ENCODE results near the gene ZNF215.
"Not testable (repeated sequence)": the region's sequence is repeated elsewhere in the genome, so short reads cannot be mapped to it uniquely, and the experiment has no call there.

ZNF215 gene

DNA sequence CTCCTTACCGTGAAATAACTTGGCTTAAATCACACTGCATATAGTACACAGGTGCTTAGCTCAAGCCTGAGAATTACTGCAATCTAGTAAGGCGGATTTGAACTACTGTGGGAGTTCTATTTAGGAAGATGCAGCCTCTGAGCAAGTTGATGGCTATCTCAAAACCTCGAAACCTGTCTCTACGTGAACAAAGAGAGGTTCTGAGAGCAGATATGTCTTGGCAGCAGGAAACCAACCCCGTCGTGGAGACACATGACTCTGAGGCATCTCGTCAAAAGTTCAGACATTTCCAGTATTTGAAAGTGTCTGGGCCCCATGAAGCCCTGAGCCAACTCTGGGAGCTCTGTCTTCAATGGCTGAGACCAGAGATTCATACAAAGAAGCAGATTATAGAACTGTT, 5.9 kb downstream of the ZNF215 start:
- FAIRE-seq (no peak), DNase-seq (ENCODE audit: low spot score) (no peak)

GRCh38 chr11:6941970-6942369, 15.7 kb downstream of the ZNF215 start:
- FAIRE-seq (no peak), DNase-seq (ENCODE audit: low spot score) (no peak)

DNA sequence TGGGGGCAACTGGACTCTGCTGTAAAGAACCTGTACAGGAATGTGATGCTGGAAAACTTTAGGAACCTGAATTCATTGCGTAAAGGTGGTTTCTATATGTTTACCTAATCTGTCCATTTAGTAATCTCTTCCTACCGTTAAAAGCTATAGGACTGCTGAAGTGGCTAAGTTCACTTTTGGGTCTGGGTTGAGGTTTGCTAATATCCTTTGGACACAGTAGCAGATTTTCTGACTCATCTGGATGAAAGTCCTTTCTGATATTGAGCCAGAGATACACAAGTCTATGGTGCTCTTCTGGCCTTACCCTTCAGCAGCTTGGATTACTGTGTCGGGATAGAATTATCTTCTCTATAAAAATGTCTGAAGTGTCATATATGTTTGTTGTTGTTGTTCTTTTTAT, 16.9 kb downstream of the ZNF215 start:
- DNase-seq (ENCODE audit: low spot score) (no peak), FAIRE-seq (no peak)

GRCh38 chr11:6954248-6954647, 28.0 kb downstream of the ZNF215 start:
- DNase-seq (ENCODE audit: low spot score); FAIRE-seq: not testable (repeated sequence)

GRCh38 chr11:6962141-6962540, 35.9 kb downstream of the ZNF215 start:
- FAIRE-seq (no peak), DNase-seq (ENCODE audit: low spot score) (no peak)

DNA sequence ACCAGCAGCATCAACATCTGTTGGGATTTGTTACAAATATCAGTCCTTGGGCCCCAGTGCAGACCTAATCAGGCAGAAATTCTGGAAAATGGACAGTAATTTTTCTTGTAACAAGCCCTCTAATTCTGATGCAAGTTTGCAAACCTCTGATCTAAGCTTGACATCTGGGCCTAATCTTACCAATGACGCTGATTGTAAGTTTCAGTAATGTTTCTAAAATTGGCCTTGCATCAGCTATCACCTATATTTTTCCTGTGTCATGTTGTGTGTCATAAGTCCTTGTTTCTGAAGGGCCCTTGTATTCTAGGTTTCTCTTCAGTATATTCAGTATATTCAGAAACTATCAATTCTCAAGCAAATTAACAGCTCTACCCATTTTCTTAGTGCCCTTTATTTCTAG, 36.4 kb downstream of the ZNF215 start:
- FAIRE-seq (no peak), DNase-seq (ENCODE audit: low spot score) (no peak)

GRCh38 chr11:6968816-6969215, 42.6 kb downstream of the ZNF215 start:
- FAIRE-seq (no peak), DNase-seq (ENCODE audit: low spot score) (no peak)

- not testable (repeated sequence) for DNase-seq (ENCODE audit: low spot score); FAIRE-seq
Observed at GRCh38 chr11:6969854-6970253, 43.6 kb downstream of the ZNF215 start.

DNA sequence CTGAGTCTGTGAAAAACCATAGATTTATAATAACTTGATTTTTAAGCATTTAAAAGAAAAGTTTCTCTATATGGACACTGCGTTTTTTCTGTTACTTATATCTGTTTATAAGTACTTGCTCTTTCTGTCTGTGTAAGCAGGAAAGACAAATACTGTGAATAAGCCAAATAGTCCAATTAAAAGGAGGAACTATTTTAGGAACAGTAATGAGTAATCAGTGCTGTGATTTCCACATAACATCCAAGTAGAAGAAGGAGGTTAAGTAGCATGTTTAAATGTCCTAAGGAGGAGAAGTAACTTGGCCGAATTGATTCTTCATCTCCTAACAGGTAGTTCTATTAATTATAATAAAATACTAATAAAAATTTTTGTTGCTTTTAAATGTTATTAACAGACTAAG, 53.1 kb downstream of the ZNF215 start:
- FAIRE-seq (no peak), DNase-seq (ENCODE audit: low spot score) (no peak)

DNA sequence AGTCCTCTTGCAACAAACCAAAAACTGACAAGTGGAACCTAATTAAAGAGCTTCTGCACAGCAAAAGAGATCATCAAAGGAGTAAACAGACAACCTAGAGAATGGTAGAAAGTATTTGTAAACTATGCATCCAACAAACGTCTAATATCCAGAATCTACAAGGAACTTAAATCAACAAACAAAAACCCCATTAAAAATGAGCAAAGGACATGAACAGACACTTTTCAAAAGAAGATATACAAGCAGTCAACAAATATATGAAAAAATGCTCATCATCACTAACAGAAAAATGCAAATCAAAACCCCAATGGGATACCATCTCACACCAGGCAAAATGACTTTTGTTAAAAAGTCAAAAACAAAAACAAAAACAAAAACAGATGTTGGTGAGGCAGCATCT, 60.3 kb downstream of the ZNF215 start:
- no peak for FAIRE-seq
- DNase-seq (ENCODE audit: low spot score), result no peak

DNA sequence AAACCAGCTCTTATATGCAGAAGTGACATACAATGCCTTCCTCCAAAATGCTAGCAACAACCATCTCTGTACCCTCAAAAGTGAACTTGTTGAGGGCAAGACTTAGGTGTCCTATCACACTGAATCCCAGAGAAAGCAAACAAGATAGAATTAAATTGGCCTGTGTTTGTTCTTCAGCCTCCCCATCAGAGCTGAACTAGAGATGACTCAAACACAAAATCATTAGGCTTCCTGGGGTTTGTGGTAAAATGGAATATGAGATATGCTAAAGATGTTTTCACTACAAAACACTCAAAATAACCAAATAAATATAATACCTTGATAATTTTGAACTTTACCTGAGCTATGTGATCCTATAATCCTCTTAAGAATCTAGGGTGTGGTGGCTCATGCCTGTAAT, 62.3 kb downstream of the ZNF215 start:
- FAIRE-seq (no peak), DNase-seq (ENCODE audit: low spot score) (no peak)

GRCh38 chr11:6991227-6991626, 65.0 kb downstream of the ZNF215 start:
- FAIRE-seq (no peak), DNase-seq (ENCODE audit: low spot score) (no peak)

GRCh38 chr11:6992026-6992425, 65.8 kb downstream of the ZNF215 start:
- DNase-seq (ENCODE audit: low spot score) (no peak), FAIRE-seq (no peak)

- no peak for DNase-seq (ENCODE audit: low spot score)
- no peak for FAIRE-seq
Observed at GRCh38 chr11:6992457-6993417, 66.5 kb downstream of the ZNF215 start.

GRCh38 chr11:6995703-6996102, 69.5 kb downstream of the ZNF215 start:
- no peak for DNase-seq (ENCODE audit: low spot score)
- no peak for FAIRE-seq

GRCh38 chr11:7004482-7004881, 78.3 kb downstream of the ZNF215 start:
- DNase-seq (ENCODE audit: low spot score) (peak; percentile 33), FAIRE-seq (no peak)
